Stimulated activated CD4-positive, alpha-beta T cell treated with anti-CD3 and anti-CD28 coated beads, Interleukin-15, amount 100 ng/mL, for 1 hour (primary cell): ENCODE data around the gene EFNB2.

Experiments
- DNase-seq, 2 donors: peaks; one replicate each; pipeline ENCODE4 v3.0.0-alpha.2; 2020; ENCODE audit warnings: low read depth in 1 of 2, low spot score in 1 of 2

Gene EFNB2

DNA sequence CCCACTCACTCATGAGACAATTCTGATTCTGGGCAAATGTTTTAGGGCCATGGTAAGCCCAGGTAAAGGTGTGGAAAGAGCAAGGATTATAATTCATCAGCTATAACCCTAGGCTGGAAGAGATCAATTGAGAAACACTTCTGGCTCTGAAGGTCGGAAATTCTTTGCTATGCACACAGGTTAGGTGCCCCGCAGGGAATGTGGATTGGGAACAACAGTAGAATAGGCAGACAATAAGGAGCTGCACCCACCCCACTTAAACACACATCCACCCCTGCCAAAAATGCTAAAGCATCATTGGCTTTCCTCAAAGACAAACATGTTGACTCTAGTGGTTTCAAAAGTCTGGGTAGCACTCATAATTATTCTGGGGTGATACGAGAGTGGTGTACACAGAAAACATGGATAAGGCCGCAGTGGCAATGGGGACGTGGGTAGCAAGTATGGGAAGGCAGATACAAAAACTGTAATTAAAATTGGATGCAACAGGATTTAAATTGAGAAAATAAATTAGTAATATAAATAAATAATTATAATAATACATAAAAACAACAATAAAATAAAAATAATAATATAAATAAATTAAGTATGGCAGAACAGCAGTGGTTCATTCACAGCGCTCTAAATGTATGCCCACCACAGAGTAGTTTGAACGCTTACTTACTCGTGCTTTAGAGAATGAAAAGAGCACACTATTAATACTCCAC, 8.6 kb downstream of the EFNB2 start:
- DNase-seq, result no peak

DNA sequence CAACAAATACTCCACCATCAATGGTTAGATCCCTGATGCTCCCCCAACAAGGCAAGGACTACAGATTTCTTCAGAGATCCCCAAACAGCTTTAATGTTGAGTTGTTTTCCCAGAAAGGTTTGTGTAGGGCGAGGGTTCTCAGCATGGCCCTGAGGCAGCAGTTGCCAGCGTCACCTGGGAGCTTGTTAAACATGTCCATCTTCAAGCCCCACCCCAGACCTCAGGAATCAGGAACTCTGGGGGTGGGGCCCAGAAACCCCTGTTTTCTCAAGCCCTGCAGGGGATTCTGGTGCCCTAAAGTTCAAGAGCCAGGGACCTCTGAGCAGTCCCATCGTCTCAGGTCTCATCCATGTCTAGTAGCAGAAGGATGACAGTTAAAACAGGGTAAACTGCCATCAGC, 9.6 kb downstream of the EFNB2 start:
- no peak for DNase-seq

- DNase-seq, result no peak
These were observed 11.4 kb downstream of the EFNB2 start for GRCh38 chr13:106524108-106524507.

DNA sequence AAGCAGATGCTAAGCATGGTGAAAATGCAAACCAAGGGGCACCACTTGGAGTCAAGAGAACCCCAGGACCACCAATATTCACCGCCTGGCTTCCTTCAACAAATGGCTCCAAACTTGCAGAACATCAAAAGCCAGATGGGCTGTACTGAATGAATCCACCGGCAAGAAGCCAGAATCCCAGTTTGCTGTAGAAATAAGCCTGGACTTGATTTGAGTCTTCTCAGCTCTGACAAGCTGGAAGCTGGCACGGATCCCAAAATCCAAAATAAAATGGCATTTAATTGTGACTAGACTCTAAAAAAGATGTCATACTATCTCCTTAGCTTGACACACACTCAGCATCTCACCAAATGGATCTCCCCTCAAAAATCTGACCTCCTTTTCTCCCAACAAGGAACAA, 11.9 kb downstream of the EFNB2 start:
- no peak for DNase-seq

DNA sequence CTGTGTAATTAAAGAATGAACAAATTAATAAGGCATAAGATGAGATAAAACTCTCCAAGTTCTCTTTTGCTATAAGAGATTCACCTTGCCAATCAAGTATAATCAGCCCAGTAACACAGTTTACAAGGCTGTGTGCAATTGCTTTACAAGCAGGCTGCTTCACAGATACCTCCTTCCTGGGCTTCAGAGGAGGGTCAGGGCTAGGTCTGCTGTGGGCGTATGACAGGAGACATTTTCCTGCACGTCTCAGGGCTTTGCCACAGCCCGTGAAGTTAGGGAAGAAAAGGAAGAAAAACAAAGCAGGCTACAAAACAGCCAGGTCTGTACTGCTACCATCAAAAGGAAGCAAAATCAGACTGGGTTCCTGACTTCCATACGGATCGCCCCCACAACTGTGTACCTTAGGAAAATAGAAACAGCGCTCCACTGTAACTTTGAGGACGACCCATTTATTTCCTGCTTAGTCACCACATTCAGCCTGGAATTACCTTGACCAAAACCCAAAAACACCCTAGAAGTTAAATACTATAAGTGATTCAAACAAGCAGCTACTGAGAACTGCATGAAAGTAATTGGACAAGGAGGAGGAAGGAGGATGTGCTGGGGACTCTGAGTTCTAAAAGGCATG, 12.4 kb downstream of the EFNB2 start:
- no peak for DNase-seq

- no peak for DNase-seq
These were observed 13.3 kb downstream of the EFNB2 start for GRCh38 chr13:106522112-106522705.

DNA sequence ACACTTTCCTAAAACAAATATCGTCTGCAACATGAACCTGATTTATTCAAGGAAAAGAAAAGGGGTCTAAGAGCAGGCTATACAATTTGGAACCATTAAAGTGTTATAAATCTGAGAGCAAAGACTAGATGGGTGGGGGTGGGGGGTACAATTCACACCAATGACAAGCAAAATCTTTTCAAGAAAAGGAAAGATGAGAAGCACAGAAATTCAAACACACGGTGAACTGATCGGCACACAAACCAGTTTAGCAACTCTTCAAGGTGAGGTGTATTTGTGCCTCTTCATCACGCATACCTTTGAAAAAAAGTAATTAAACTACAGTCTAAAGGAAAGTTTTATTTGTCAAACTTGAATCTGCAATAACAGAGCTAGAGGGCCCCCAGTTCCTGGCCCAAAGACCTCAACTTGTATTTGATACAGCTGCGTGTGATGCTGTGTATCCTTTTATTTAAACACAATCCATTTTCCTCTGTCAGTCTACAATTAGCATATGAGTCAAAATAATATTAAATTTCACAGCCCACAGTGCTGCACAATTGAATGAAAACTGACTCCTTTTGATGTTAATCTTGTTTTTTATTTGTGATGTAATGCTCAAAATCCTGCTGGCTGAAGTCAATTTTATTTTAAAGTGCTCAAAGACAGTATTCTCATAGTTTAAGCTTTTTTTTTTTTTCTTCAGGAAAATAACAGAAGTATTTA, 14.2 kb downstream of the EFNB2 start:
- DNase-seq, result no peak

DNA sequence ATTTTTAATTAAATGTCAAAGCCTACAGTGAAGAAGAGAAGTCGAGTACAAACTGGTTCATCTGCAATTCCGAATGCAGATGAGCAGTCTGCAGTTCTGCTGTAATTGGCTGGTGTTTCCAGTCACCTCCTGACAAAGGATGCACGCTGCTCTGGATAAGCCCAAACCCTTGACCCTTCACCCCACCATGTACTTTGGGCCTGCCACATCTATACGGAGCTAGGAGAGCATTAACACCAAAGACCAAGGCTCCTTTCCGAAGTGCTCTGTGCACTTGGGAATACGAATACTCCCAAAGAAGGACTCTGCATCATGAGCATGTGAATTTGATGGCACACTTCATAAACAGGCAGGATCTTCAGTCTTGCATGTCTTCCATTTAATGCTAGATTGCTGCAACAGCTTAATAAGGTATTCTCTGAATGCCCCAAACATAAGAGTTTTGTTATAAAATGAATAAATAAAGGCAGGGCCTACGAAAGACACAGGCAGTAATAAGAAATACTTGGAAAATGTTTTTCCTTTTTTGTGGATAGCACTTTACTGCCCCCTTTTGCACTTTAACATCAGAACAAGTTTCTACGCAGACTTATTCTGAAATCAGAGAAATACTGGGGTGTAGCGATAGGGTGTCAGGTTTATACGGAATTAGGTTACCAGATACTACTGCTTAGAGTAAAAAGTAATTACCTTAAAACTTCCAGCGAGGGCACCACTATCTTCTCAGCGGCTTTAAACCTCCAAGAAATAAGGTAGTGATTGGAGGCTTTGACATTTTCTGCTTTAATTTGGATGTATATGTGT, 15.0 kb downstream of the EFNB2 start:
- DNase-seq, result no peak

DNA sequence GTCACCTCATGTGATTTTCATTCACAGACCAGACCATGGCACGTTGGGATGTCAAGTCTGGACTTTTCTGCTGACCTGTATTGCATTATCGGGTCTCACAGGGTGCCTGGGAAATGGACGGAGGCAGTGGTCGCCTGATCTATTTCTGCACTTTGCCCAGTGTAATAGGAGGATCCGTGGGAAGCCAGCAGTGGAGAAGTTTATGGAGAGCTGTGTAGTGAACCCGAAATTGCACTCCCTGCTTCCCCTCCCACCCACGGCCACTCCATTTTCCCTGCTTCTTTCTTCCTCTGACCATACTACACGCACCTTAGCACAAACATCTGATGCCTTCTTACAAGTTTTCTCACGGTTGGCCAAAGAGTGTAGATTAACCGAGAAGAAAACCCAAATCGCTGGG, 16.9 kb downstream of the EFNB2 start:
- no peak for DNase-seq

GRCh38 chr13:106517109-106517847, 18.2 kb downstream of the EFNB2 start:
- DNase-seq, result no peak

DNA sequence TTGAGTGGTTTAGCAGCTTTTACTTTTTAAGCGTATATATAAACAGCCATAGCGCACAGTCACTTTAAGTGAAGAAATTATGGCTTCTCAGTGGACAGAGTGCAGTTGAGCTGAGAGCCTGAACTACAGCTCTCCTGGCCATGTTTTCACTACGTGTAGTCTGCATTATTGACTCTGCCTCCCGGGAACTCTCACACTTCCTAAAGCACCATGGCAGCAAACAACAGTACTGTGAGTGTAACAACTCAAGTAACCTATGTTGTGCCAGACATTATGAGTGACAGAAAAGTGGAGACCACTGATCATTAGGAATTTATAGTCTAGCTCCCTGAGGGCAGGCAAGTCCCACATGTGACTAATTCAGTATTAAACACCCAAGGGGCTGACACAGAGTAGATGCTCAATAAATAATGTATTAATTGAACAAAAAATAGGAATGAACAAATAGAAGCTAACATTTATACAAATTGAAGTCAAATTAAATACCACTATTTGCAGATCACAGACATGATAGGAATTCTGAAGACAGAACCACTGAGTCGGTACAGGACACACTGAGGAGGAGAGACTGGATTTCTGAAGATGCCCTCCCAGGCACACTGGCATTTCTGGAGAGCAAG, 19.7 kb downstream of the EFNB2 start:
- DNase-seq, result no peak

DNA sequence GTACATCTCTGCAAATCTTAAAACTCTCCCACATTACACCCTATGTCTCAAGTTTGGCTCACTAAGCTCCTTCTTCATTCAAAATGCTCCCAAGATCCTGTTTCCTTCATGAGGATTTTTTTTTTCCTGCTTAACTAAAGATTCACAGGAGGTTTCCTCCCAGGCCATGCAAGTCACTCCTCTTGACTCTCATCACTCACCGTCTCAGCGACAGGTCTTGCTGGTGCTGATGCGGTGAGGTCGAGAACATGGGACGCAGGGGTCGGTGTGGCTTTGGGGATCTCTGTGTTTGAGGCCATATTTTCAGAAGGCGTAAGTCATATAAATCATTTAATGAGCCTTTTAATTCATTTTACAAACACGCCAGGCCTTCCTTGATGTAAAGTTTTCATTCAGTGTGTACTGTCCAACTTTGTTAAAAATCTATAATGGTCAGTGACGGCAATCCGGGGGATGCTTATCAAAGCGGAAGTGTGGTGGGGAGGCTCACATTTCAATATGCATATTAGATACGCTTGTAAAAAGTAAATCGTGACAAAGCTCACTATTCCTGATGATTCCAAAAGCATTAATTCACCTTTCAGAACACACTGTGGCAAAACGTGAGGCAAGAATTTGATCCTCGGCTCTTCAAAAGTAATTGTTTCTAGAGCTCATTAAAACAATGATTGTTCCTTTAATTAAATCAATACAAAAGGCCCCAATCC, 20.4 kb downstream of the EFNB2 start:
- DNase-seq, result no peak

GRCh38 chr13:106513025-106513983, 22.2 kb downstream of the EFNB2 start:
- DNase-seq, result no peak

- DNase-seq, result no peak
These were observed 27.7 kb downstream of the EFNB2 start for GRCh38 chr13:106507560-106508274.

- no peak for DNase-seq
These were observed 29.2 kb downstream of the EFNB2 start for GRCh38 chr13:106506286-106506685.

GRCh38 chr13:106505732-106506131, 29.7 kb downstream of the EFNB2 start:
- no peak for DNase-seq

DNA sequence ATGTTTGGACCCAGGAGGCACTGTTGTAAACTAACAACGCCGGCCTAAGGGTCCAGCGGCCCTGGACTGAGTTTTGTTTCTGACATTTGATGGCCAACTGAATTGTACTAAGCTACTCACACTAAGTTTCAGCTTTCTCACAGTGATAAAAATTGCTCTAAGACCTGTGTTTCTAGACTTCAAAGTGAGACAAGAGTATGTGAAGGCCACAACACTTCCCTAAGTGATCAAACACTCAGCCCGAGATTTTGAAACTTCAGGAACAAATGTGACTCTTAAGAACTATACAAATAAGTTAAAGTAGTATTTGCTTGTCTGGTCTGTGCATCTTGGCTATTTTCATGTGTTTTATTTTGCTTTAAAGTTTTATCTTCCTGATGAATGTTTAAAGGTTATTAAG, 30.2 kb downstream of the EFNB2 start:
- DNase-seq, result no peak
